IMR-90 (cell line): ENCODE results near the gene G3BP2. TPM values are rescaled to one million over a fixed set of nuclear protein-coding genes. Genes with fewer than 3 reads are reported as not detected.

Experiments used
- ATAC-seq: fragments of 200-7000 bp; cut with Tn5 transposase; 2 replicates; pipeline ENCODE4 v1.9.1; 2020; ENCODE audit warnings: low read depth, mild to moderate bottlenecking, moderate library complexity
- BruUV-seq: library from RNA; stranded (reverse); fragments of 400-500 nt; replicated peaks from 2 replicates; lab custom pipeline; 2021; lab: Mats Ljungman, UMichigan
- CTCF ChIA-PET: fragments of 300-600 bp; formaldehyde crosslinking; extraction: SDS; loops from one replicate; lab custom pipeline; 2021; ENCODE audit warnings: antibody characterized with exemption; lab: Yijun Ruan, JAX
- POLR2A ChIA-PET: fragments of 300-600 bp; sonication (Branson Sonifier 250); formaldehyde crosslinking; loops from one replicate; lab custom pipeline; 2022; ENCODE audit warnings: antibody characterized with exemption; ENCODE audit not compliant: unreplicated experiment; lab: Charles Lee
- DNase-seq: peaks from one replicate; pipeline ENCODE4 v3.0.0; 2013
- H2AFZ ChIP-seq: replicated peaks from 2 replicates; pipeline ENCODE3; 2013; ENCODE audit warnings: low read length, mild to moderate bottlenecking; ENCODE audit not compliant: poor library complexity
- H2AK5ac ChIP-seq: 2 replicates; pipeline ENCODE4 v1.6.1; 2013; ENCODE audit warnings: low read depth, low read length, inconsistent platforms
- H2AK9ac ChIP-seq: replicated peaks from 2 replicates; pipeline ENCODE3; 2013; ENCODE audit warnings: mild to moderate bottlenecking, low read depth, low read length, moderate library complexity; ENCODE audit not compliant: poor library complexity
- H2BK120ac ChIP-seq: 2 replicates; pipeline ENCODE4 v1.6.1; 2013; ENCODE audit warnings: low read depth, low read length, inconsistent platforms
- H2BK15ac ChIP-seq: 3 replicates; pipeline ENCODE4 v1.6.1; 2013; ENCODE audit warnings: low read depth, low read length, inconsistent platforms
- H2BK20ac ChIP-seq: 2 replicates; pipeline ENCODE4 v1.6.1; 2013; ENCODE audit warnings: low read depth, mild to moderate bottlenecking, inconsistent platforms, low read length, moderate library complexity
- H2BK5ac ChIP-seq: 2 replicates; pipeline ENCODE4 v1.6.1; 2013; ENCODE audit warnings: mild to moderate bottlenecking, low read depth, low read length, inconsistent platforms; ENCODE audit not compliant: poor library complexity, severe bottlenecking
- H3K14ac ChIP-seq: replicated peaks from 2 replicates; pipeline ENCODE4 v1.6.1; 2013; ENCODE audit warnings: low read depth, low read length, inconsistent platforms
- H3K18ac ChIP-seq: 2 replicates; pipeline ENCODE4 v1.6.1; 2013; ENCODE audit warnings: low read depth, low read length, control low read depth
- H3K23ac ChIP-seq: 2 replicates; pipeline ENCODE4 v1.6.1; 2013; ENCODE audit warnings: low read depth, low read length, inconsistent platforms
- H3K27ac ChIP-seq: 2 replicates; pipeline ENCODE4 v1.5.1; 2013; ENCODE audit warnings: mild to moderate bottlenecking, control low read depth, low read length; ENCODE audit not compliant: insufficient read depth
- H3K27me3 ChIP-seq: 2 replicates; pipeline ENCODE4 v1.6.1; 2013; ENCODE audit warnings: low read length; ENCODE audit not compliant: control insufficient read depth, insufficient read depth
- H3K36me3 ChIP-seq: 2 replicates; pipeline ENCODE4 v1.6.1; 2013; ENCODE audit warnings: low read length, mixed read lengths; ENCODE audit not compliant: control insufficient read depth, insufficient read depth
- H3K4ac ChIP-seq: 2 replicates; pipeline ENCODE4 v1.6.1; 2013; ENCODE audit warnings: low read depth, low read length, inconsistent platforms
- H3K4me1 ChIP-seq: 2 replicates; pipeline ENCODE4 v1.6.1; 2013; ENCODE audit warnings: low read length, mixed read lengths; ENCODE audit not compliant: control insufficient read depth, insufficient read depth
- H3K4me2 ChIP-seq: 2 replicates; pipeline ENCODE4 v1.6.1; 2013; ENCODE audit warnings: low read depth, mild to moderate bottlenecking, control low read depth, low read length, moderate library complexity
- H3K4me3 ChIP-seq: 2 replicates; pipeline ENCODE4 v1.5.1; 2013; ENCODE audit warnings: low read depth, mild to moderate bottlenecking, control low read depth, low read length, moderate library complexity; ENCODE audit not compliant: insufficient read depth
- H3K56ac ChIP-seq: 2 replicates; pipeline ENCODE4 v1.6.1; 2013; ENCODE audit warnings: low read length, inconsistent platforms; ENCODE audit not compliant: insufficient read depth; ENCODE audit errors: extremely low read depth
- H3K79me1 ChIP-seq, 2 experiments: 2 replicates each; pipeline ENCODE4 v1.6.1; 2013; ENCODE audit warnings: low read length in 2 of 2, inconsistent platforms in 1 of 2, low read depth in 1 of 2
- H3K9ac ChIP-seq: 2 replicates; pipeline ENCODE4 v1.6.1; 2013; ENCODE audit warnings: low read depth, low read length, control low read depth
- H3K9me1 ChIP-seq: 2 replicates; pipeline ENCODE4 v1.6.1; 2013; ENCODE audit warnings: low read length, inconsistent platforms; ENCODE audit not compliant: insufficient read depth
- H3K9me3 ChIP-seq: 2 replicates; pipeline ENCODE4 v1.6.1; 2013; ENCODE audit warnings: low read length; ENCODE audit not compliant: control insufficient read depth, insufficient read depth
- H4K20me1 ChIP-seq: 2 replicates; pipeline ENCODE4 v1.6.1; 2013; ENCODE audit warnings: low read length, inconsistent platforms; ENCODE audit not compliant: insufficient read depth
- H4K5ac ChIP-seq: 2 replicates; pipeline ENCODE4 v1.6.1; 2013; ENCODE audit warnings: mild to moderate bottlenecking, low read depth, low read length, control low read depth
- H4K8ac ChIP-seq, 2 experiments: 2 replicates each; pipeline ENCODE4 v1.6.1; 2013; ENCODE audit warnings: low read depth in 2 of 2, low read length in 2 of 2, control low read depth in 1 of 2, inconsistent platforms in 1 of 2
- H4K91ac ChIP-seq: 2 replicates; pipeline ENCODE4 v1.6.1; 2013; ENCODE audit warnings: low read depth, low read length, inconsistent platforms; ENCODE audit not compliant: insufficient read depth
- BHLHE40 ChIP-seq: fragments of 150-350 bp; IDR thresholded peaks from 2 replicates; pipeline ENCODE4 v1.6.1; 2016; ENCODE audit warnings: mild to moderate bottlenecking, low read depth, low read length
- CEBPB ChIP-seq: IDR thresholded peaks from 2 replicates; pipeline ENCODE4 v1.6.1; 2012; ENCODE audit warnings: low read depth, low read length, improper control_type of control experiment
- CHD1 ChIP-seq: IDR thresholded peaks from 2 replicates; pipeline ENCODE4 v1.6.1; 2012; ENCODE audit warnings: low read depth, low read length, improper control_type of control experiment
- ELK1 ChIP-seq: fragments of 150-350 bp; IDR thresholded peaks from 2 replicates; pipeline ENCODE4 v1.6.1; 2016; ENCODE audit warnings: low read depth, mild to moderate bottlenecking, low read length, moderate library complexity, borderline replicate concordance
- FOS ChIP-seq: fragments of 150-350 bp; IDR thresholded peaks from 2 replicates; pipeline ENCODE4 v1.6.1; 2016; ENCODE audit warnings: low read depth, low read length
- MAFK ChIP-seq: IDR thresholded peaks from 2 replicates; pipeline ENCODE4 v1.6.1; 2012; ENCODE audit warnings: low read depth, low read length, improper control_type of control experiment
- MAZ ChIP-seq: IDR thresholded peaks from 2 replicates; pipeline ENCODE4 v1.6.1; 2012; ENCODE audit warnings: low read depth, mild to moderate bottlenecking, low read length, improper control_type of control experiment, moderate library complexity, borderline replicate concordance
- NFE2L2 ChIP-seq: fragments of 150-350 bp; IDR thresholded peaks from 2 replicates; pipeline ENCODE4 v1.6.1; 2016; ENCODE audit warnings: low read depth, mild to moderate bottlenecking, low read length
- POLR2A ChIP-seq: IDR thresholded peaks from 2 replicates; pipeline ENCODE4 v1.6.1; 2012; ENCODE audit warnings: mild to moderate bottlenecking, low read depth, low read length
- RCOR1 ChIP-seq: IDR thresholded peaks from 2 replicates; pipeline ENCODE4 v1.6.1; 2012; ENCODE audit warnings: mild to moderate bottlenecking, low read length, improper control_type of control experiment; ENCODE audit not compliant: insufficient replicate concordance
- RFX5 ChIP-seq: IDR thresholded peaks from 2 replicates; pipeline ENCODE4 v1.8.0; 2012; ENCODE audit warnings: low read depth, mild to moderate bottlenecking, low read length, moderate library complexity
- SMC3 ChIP-seq: fragments of 150-350 bp; IDR thresholded peaks from 2 replicates; pipeline ENCODE4 v1.6.1; 2016; ENCODE audit warnings: low read depth, mild to moderate bottlenecking, antibody characterized with exemption, low read length, moderate library complexity
- WGBS, 2 experiments: methylation state at CpG; one replicate each; pipeline versions ENCODE4 v1.1.5 to v1.1.7; 2013; ENCODE audit warnings: missing lambda C conversion rate in 2 of 2; ENCODE audit not compliant: insufficient read length in 1 of 2; ENCODE audit errors: extremely low coverage in 2 of 2; 5-methylcytosine and 5-hydroxymethylcytosine counted together
- dilution Hi-C: fragments of 300-500 bp; cut with HindIII; formaldehyde crosslinking; loops from one replicate; pipeline ENCODE4 v1.14.3; 2018; ENCODE audit warnings: low sequenced_read_pairs; ENCODE audit not compliant: unreplicated experiment
- in situ Hi-C: fragments of 300-500 bp; cut with MboI; formaldehyde crosslinking; loops from 3 replicates; pipeline ENCODE4 v1.14.3; 2019; ENCODE audit warnings: low sequenced_read_pairs, inconsistent platforms, mixed read lengths
- intact Hi-C: fragments of 100-400 bp; cut with micrococcal nuclease; formaldehyde crosslinking; loops from 2 replicates; pipeline ENCODE4 v1.10.0; 2022
- polyA plus RNA-seq, 3 experiments: library from polyadenylated mRNA; depleted of rRNA; stranded (reverse); fragments of >200 nt; gene quantifications; 2 replicates each; pipeline ENCODE4 v1.2.3, GENCODE V29; 2012; ENCODE audit warnings: low replicate concordance in 1 of 3
- total RNA-seq: library from RNA; depleted of rRNA; stranded (reverse); fragments of >200 nt; gene quantifications from 2 replicates; pipeline ENCODE4 v1.2.3, GENCODE V29; 2012
- TF ChIP-seq, protein P1 (sequence below): fragments of 150-350 bp; IDR thresholded peaks from 2 replicates; pipeline ENCODE4 v1.6.1; 2017; ENCODE audit warnings: mild to moderate bottlenecking, antibody characterized with exemption, low read length, low read depth
- TF ChIP-seq, protein P2 (sequence below): conservative IDR thresholded peaks from 2 replicates; pipeline ENCODE4 v1.5.1; 2012; ENCODE audit warnings: mild to moderate bottlenecking, low read depth, low read length, improper control_type of control experiment

The G3BP2 gene
- total and polyA plus RNA-seq, 2 of the 4 experiments (the other 2 are of a cell fraction): 80.5 to 183 TPM

DNA sequence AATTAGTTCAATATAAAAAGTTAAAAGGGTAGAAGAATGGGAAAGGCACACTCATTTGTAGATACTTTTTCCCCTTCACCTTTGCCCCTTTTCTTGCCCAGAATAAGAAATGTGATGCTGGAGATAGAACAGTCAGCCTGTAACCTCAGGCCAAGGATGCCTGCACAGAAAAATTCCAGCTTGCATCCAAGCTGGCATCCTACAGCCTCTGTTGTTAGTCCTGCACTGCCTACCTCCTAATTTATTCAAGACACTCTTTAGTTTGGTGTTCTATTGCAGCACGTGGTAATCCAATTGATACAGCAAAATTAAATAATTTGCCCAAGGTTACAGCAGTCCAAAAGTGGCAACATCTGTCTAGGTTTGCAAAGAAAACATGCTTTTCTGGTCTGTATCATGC is 41.5 kb upstream of the G3BP2 start:
- Histone ChIP-seq H4K91ac (no peak overlapping the region), H2BK5ac (peak overlapping the region; percentile 59), H4K8ac (peak overlapping the region in 1 of 2 experiments; percentile 6; a peak in 1 of 4 replicates), H3K4me1 (peaks cover 13% of the 10 kb centered on the region), H2AFZ (no peak overlapping the region), H3K23ac (no peak overlapping the region), H4K20me1 (no peaks in the 10 kb centered on the region), H3K79me1 (peaks cover 6 to 37% of the 10 kb centered on the region in 2 experiments; a peak in 2 of 4 replicates), H3K4ac (peak overlapping the region; percentile 1; the same call in 1 of the 2 replicates), H4K5ac (no peak overlapping the region), H3K56ac (0 out of 2 replicates have a peak overlapping the region, but pooled peaks have one; percentile 33), H3K9me3 (no peaks in the 10 kb centered on the region), H3K4me2 (peak overlapping the region; percentile 64), H3K4me3 (no peak overlapping the region), H3K9ac (no peak overlapping the region), H2BK15ac (no peak overlapping the region), H2BK120ac (no peak overlapping the region; the same call in 1 of the 2 replicates), H2AK5ac (no peak overlapping the region), H3K36me3 (no peaks in the 10 kb centered on the region), H3K18ac (no peak overlapping the region), H2BK20ac (no peak overlapping the region), H3K9me1 (0 out of 2 replicates have a peak, but pooled peaks cover 3% of the 10 kb centered on the region), H3K14ac (0 out of 2 replicates have a peak overlapping the region, but pooled peaks have one; percentile 10), H2AK9ac (no peak overlapping the region), H3K27ac (peak overlapping the region; percentile 23; the same call in 1 of the 2 replicates), H3K27me3 (no peaks in the 10 kb centered on the region)
- ATAC-seq: peak; percentile 57
- no TSS peak for BruUV-seq
- in situ Hi-C loops (loop anchor here (5.0 kb wide), 1 partner anchor 37 kb away; no protein-coding TSS in a partner anchor), intact Hi-C loops (no loop called here), dilution Hi-C loops (no loop called here)
- WGBS, 2 experiments: no CpG with 5 or more reads among the region's 1 CpG
- ChIA-PET CTCF (interaction anchor here (1.4 to 1.9 kb wide), 2 partner anchors 10 kb away, joined by 3 to 5 read pairs; partner anchors contain the start of gene USO1), POLR2A (no interaction called here)
- TF ChIP-seq NFE2L2 (no peak), POLR2A (no peak), SMC3 (no peak), CHD1 (no peak), MAZ (no peak), FOS (no peak), MAFK (no peak), BHLHE40 (no peak), ELK1 (no peak), RCOR1 (no peak), RFX5 (no peak), CEBPB (no peak)
- TF ChIP-seq, protein P1, sequence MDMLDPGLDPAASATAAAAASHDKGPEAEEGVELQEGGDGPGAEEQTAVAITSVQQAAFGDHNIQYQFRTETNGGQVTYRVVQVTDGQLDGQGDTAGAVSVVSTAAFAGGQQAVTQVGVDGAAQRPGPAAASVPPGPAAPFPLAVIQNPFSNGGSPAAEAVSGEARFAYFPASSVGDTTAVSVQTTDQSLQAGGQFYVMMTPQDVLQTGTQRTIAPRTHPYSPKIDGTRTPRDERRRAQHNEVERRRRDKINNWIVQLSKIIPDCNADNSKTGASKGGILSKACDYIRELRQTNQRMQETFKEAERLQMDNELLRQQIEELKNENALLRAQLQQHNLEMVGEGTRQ: no peak
- TF ChIP-seq, protein P2, sequence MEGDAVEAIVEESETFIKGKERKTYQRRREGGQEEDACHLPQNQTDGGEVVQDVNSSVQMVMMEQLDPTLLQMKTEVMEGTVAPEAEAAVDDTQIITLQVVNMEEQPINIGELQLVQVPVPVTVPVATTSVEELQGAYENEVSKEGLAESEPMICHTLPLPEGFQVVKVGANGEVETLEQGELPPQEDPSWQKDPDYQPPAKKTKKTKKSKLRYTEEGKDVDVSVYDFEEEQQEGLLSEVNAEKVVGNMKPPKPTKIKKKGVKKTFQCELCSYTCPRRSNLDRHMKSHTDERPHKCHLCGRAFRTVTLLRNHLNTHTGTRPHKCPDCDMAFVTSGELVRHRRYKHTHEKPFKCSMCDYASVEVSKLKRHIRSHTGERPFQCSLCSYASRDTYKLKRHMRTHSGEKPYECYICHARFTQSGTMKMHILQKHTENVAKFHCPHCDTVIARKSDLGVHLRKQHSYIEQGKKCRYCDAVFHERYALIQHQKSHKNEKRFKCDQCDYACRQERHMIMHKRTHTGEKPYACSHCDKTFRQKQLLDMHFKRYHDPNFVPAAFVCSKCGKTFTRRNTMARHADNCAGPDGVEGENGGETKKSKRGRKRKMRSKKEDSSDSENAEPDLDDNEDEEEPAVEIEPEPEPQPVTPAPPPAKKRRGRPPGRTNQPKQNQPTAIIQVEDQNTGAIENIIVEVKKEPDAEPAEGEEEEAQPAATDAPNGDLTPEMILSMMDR: no peak
- DNase-seq: no peak
